Uterus (tissue), 2 donors: ENCODE results near the gene BIRC3.

ENCODE experiments used
- POLR2A ChIP-seq, 2 donors: fragments of 450-650 bp; IDR thresholded peaks; one replicate each; pipeline ENCODE4 v1.6.1; 2016; ENCODE audit warnings: antibody characterized with exemption in 2 of 2, mild to moderate bottlenecking in 1 of 2, moderate library complexity in 1 of 2
- TF ChIP-seq, protein P1 (sequence below), 4 experiments: fragments of 200-600 bp in 2 of 4; fragments of 450-650 bp in 2 of 4; sonication (generic) in 2 of 4; IDR thresholded peaks; one replicate each; pipeline ENCODE4 v1.5.1; 2016 to 2019; ENCODE audit warnings: antibody characterized with exemption in 4 of 4, mild to moderate bottlenecking in 2 of 4, moderate library complexity in 1 of 4

DNA sequence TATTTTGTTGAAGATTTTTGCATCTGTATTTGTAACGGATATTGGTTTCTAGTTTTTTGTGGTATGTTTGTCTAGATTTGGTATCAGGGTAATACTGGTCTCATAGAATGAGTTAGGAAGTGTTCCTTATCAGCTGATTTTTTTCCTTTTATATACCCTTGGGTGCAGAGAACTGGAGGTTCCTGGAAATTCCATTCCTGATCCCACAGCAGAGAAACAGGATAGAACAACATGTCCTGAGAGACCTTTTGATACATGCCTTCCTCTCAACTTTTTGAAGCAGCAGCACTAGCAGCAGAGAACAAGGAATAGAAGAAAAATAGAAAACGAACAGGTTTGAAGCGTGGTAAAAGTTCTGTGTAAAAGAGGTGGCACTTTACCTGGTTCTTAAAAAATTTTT is 66.6 kb downstream of the BIRC3 start:
- TF ChIP-seq, protein P1, sequence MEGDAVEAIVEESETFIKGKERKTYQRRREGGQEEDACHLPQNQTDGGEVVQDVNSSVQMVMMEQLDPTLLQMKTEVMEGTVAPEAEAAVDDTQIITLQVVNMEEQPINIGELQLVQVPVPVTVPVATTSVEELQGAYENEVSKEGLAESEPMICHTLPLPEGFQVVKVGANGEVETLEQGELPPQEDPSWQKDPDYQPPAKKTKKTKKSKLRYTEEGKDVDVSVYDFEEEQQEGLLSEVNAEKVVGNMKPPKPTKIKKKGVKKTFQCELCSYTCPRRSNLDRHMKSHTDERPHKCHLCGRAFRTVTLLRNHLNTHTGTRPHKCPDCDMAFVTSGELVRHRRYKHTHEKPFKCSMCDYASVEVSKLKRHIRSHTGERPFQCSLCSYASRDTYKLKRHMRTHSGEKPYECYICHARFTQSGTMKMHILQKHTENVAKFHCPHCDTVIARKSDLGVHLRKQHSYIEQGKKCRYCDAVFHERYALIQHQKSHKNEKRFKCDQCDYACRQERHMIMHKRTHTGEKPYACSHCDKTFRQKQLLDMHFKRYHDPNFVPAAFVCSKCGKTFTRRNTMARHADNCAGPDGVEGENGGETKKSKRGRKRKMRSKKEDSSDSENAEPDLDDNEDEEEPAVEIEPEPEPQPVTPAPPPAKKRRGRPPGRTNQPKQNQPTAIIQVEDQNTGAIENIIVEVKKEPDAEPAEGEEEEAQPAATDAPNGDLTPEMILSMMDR (IDR thresholded peaks at IDR 0.05) = no peak
- no peak for TF ChIP-seq POLR2A (IDR thresholded peaks at IDR 0.05)
